Sigmoid colon (tissue), 4 donors: ENCODE measurements around the gene SLC25A25.

ENCODE experiments used
- EP300 ChIP-seq, 4 donors: sonication (generic); formaldehyde crosslinking; IDR thresholded peaks; one replicate each; pipeline ENCODE4 v1.6.1; 2017; ENCODE audit warnings: antibody characterized with exemption in 4 of 4
- POLR2A ChIP-seq, 2 donors: fragments of 450-650 bp; IDR thresholded peaks; one replicate each; pipeline ENCODE4 v1.6.1; 2016; ENCODE audit warnings: antibody characterized with exemption in 2 of 2, mild to moderate bottlenecking in 2 of 2, moderate library complexity in 2 of 2
- POLR2AphosphoS5 ChIP-seq, 4 donors: sonication (generic); formaldehyde crosslinking; IDR thresholded peaks; one replicate each; pipeline ENCODE4 v1.6.1; 2017; ENCODE audit warnings: antibody characterized with exemption in 4 of 4
- TF ChIP-seq, protein P1 (sequence below), 4 experiments: fragments of 450-650 bp in 3 of 4; fragments of 200-600 bp in 1 of 4; IDR thresholded peaks; one replicate each; pipeline ENCODE4 v1.5.1; 2016 to 2019; ENCODE audit warnings: antibody characterized with exemption in 4 of 4, mild to moderate bottlenecking in 3 of 4, moderate library complexity in 2 of 4

DNA sequence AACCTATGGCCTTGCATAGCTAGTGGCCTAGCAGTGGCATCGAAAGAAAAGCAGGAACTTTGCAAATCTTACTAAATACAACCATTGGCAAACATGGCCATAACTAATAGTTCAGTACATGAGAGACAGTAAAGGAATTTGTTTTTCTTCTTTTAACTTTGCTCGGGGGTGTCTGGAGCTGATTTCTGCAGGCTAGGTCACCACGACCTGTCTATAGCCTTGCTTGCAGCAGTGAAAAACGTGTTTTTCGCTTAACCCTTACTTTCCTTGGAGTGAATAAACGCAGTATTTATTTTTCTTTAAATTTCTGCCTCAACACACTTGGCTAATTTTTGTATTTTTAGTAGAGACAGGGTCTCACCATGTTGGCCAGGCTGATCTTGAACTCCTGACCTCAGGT is 20.8 kb upstream of the SLC25A25 start:
- TF ChIP-seq, protein P1, sequence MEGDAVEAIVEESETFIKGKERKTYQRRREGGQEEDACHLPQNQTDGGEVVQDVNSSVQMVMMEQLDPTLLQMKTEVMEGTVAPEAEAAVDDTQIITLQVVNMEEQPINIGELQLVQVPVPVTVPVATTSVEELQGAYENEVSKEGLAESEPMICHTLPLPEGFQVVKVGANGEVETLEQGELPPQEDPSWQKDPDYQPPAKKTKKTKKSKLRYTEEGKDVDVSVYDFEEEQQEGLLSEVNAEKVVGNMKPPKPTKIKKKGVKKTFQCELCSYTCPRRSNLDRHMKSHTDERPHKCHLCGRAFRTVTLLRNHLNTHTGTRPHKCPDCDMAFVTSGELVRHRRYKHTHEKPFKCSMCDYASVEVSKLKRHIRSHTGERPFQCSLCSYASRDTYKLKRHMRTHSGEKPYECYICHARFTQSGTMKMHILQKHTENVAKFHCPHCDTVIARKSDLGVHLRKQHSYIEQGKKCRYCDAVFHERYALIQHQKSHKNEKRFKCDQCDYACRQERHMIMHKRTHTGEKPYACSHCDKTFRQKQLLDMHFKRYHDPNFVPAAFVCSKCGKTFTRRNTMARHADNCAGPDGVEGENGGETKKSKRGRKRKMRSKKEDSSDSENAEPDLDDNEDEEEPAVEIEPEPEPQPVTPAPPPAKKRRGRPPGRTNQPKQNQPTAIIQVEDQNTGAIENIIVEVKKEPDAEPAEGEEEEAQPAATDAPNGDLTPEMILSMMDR (IDR thresholded peaks at IDR 0.05), result no peak
- TF ChIP-seq POLR2A (IDR thresholded peaks at IDR 0.05) (no peak), EP300 (IDR thresholded peaks at IDR 0.05) (no peak), POLR2AphosphoS5 (IDR thresholded peaks at IDR 0.05) (no peak)
